G401.6 (cell line): ENCODE measurements around the gene TNFAIP8L1.
"Not testable (repeated sequence)": the region's sequence is repeated elsewhere in the genome, so short reads cannot be mapped to it uniquely, and the experiment has no call there.

Source experiments
- FAIRE-seq: peaks from 2 replicates; lab custom pipeline; 2012; peaks lifted over from hg19 to GRCh38; lab: Jason Lieb, UNC

Gene TNFAIP8L1

GRCh38 chr19:4680021-4680420 lies 40.7 kb downstream of the TNFAIP8L1 start:
- not testable (repeated sequence) for FAIRE-seq

GRCh38 chr19:4682417-4683200 lies 43.3 kb downstream of the TNFAIP8L1 start:
- no peak for FAIRE-seq

- FAIRE-seq = no peak
Observed at GRCh38 chr19:4684312-4685095, 45.2 kb downstream of the TNFAIP8L1 start.

GRCh38 chr19:4686700-4687099 lies 47.4 kb downstream of the TNFAIP8L1 start:
- FAIRE-seq = no peak

GRCh38 chr19:4687396-4687795 lies 48.1 kb downstream of the TNFAIP8L1 start:
- FAIRE-seq = no peak

GRCh38 chr19:4688587-4688986 lies 49.3 kb downstream of the TNFAIP8L1 start:
- FAIRE-seq = no peak

GRCh38 chr19:4689403-4689802 lies 50.1 kb downstream of the TNFAIP8L1 start:
- no peak for FAIRE-seq

- no peak for FAIRE-seq
Observed at GRCh38 chr19:4690361-4690760, 51.0 kb downstream of the TNFAIP8L1 start.

- FAIRE-seq = no peak
Observed at GRCh38 chr19:4691373-4691772, 52.1 kb downstream of the TNFAIP8L1 start.

- FAIRE-seq = no peak
Observed at GRCh38 chr19:4692251-4693077, 53.1 kb downstream of the TNFAIP8L1 start.

- FAIRE-seq = no peak
Observed at GRCh38 chr19:4693078-4693350, 53.7 kb downstream of the TNFAIP8L1 start.

GRCh38 chr19:4693471-4694121 lies 54.3 kb downstream of the TNFAIP8L1 start:
- FAIRE-seq = no peak

GRCh38 chr19:4694211-4694987 lies 55.1 kb downstream of the TNFAIP8L1 start:
- FAIRE-seq = no peak

GRCh38 chr19:4695224-4695731 lies 56.0 kb downstream of the TNFAIP8L1 start:
- no peak for FAIRE-seq

GRCh38 chr19:4697304-4697703 lies 58.0 kb downstream of the TNFAIP8L1 start:
- no peak for FAIRE-seq

- no peak for FAIRE-seq
Observed at GRCh38 chr19:4699826-4700692, 60.7 kb downstream of the TNFAIP8L1 start.

- FAIRE-seq = no peak
Observed at GRCh38 chr19:4700693-4700970, 61.3 kb downstream of the TNFAIP8L1 start.

GRCh38 chr19:4701557-4701956 lies 62.2 kb downstream of the TNFAIP8L1 start:
- no peak for FAIRE-seq

- no peak for FAIRE-seq
Observed at GRCh38 chr19:4702764-4703163, 63.4 kb downstream of the TNFAIP8L1 start.

- FAIRE-seq = no peak
Observed at GRCh38 chr19:4703671-4704316, 64.5 kb downstream of the TNFAIP8L1 start.
